Keratinocyte (primary cell): ENCODE data around the gene CHST13. TPM values are rescaled to one million over a fixed set of nuclear protein-coding genes. Genes with fewer than 3 reads are reported as not detected.

Experiments used
- DNase-seq: peaks from one replicate; pipeline ENCODE4 v3.0.0-alpha.2; 2011; ENCODE audit warnings: low read depth, missing footprints, low spot score
- FAIRE-seq: peaks from 2 replicates; lab custom pipeline; 2011; peaks lifted over from hg19 to GRCh38; lab: Jason Lieb, UNC
- H2AFZ ChIP-seq: 2 replicates; pipeline ENCODE4 v1.6.0; 2012; ENCODE audit warnings: low read length, control low read depth, inconsistent platforms; ENCODE audit not compliant: control insufficient read depth
- H3K27ac ChIP-seq: 2 replicates; pipeline ENCODE4 v1.5.1; 2011; ENCODE audit warnings: low read length; ENCODE audit not compliant: control insufficient read depth, insufficient read depth
- H3K27me3 ChIP-seq: 3 replicates; pipeline ENCODE4 v1.6.0; 2011; ENCODE audit warnings: low read length; ENCODE audit not compliant: control insufficient read depth, insufficient read depth; ENCODE audit errors: extremely low read depth
- H3K36me3 ChIP-seq, 2 experiments: 2 replicates in 1 of 2; 3 replicates in 1 of 2; pipeline ENCODE4 v1.5.1; 2011; ENCODE audit warnings: low read length in 2 of 2, mild to moderate bottlenecking in 1 of 2; ENCODE audit not compliant: control insufficient read depth in 2 of 2, insufficient read depth in 2 of 2; ENCODE audit errors: extremely low read depth in 1 of 2
- H3K4me1 ChIP-seq: 3 replicates; pipeline ENCODE4 v1.5.1; 2011; ENCODE audit warnings: low read length; ENCODE audit not compliant: control insufficient read depth, insufficient read depth; ENCODE audit errors: extremely low read depth
- H3K4me2 ChIP-seq: 3 replicates; pipeline ENCODE4 v1.6.0; 2011; ENCODE audit warnings: low read depth, low read length; ENCODE audit not compliant: control insufficient read depth, insufficient read depth; ENCODE audit errors: extremely low read depth
- H3K4me3 ChIP-seq, 3 experiments: fragments of 200-600 bp in 1 of 3; sonication (generic) in 1 of 3; 2 replicates in 2 of 3; 3 replicates in 1 of 3; pipeline ENCODE4 v1.5.1; 2011 to 2016; ENCODE audit warnings: low read length in 3 of 3, mild to moderate bottlenecking in 3 of 3, control low read depth in 2 of 3, inconsistent platforms in 1 of 3, low read depth in 1 of 3, mixed read lengths in 1 of 3, mixed run types in 1 of 3, moderate library complexity in 1 of 3; ENCODE audit not compliant: control insufficient read depth in 2 of 3, insufficient read depth in 2 of 3; ENCODE audit errors: extremely low read depth in 1 of 3
- H3K79me2 ChIP-seq: 2 replicates; pipeline ENCODE4 v1.6.0; 2012; ENCODE audit warnings: low read length; ENCODE audit not compliant: control insufficient read depth, insufficient read depth
- H3K9ac ChIP-seq: 3 replicates; pipeline ENCODE4 v1.6.0; 2011; ENCODE audit warnings: low read length; ENCODE audit not compliant: control insufficient read depth, insufficient read depth; ENCODE audit errors: extremely low read depth
- H3K9me1 ChIP-seq: 3 replicates; pipeline ENCODE4 v1.6.0; 2011; ENCODE audit warnings: low read length; ENCODE audit not compliant: control insufficient read depth, insufficient read depth; ENCODE audit errors: extremely low read depth
- H3K9me3 ChIP-seq: 2 replicates; pipeline ENCODE4 v1.5.1; 2012; ENCODE audit warnings: low read depth, low read length; ENCODE audit not compliant: control insufficient read depth
- H4K20me1 ChIP-seq: 3 replicates; pipeline ENCODE4 v1.6.0; 2011; ENCODE audit warnings: low read length; ENCODE audit not compliant: control insufficient read depth, insufficient read depth; ENCODE audit errors: extremely low read depth
- CTCF ChIP-seq, 3 experiments: IDR thresholded peaks in 1 of 3; conservative IDR thresholded peaks in 1 of 3; optimal IDR thresholded peaks in 1 of 3; 2 replicates in 2 of 3; 3 replicates in 1 of 3; pipeline versions ENCODE3 to v1.5.1; 2011; ENCODE audit warnings: low read length in 3 of 3, mild to moderate bottlenecking in 3 of 3, moderate library complexity in 2 of 3, control low read depth in 1 of 3, inconsistent platforms in 1 of 3; ENCODE audit not compliant: insufficient read depth in 2 of 3; ENCODE audit errors: extremely low read depth in 1 of 3
- EZH2 ChIP-seq: IDR thresholded peaks from one replicate; pipeline ENCODE4 v1.6.1; 2012; ENCODE audit warnings: inconsistent platforms, mild to moderate bottlenecking, low read length, moderate library complexity
- dilution Hi-C: fragments of 300-500 bp; cut with MboI; formaldehyde crosslinking; loops from one replicate; pipeline ENCODE4 v1.7.0; 2020; ENCODE audit warnings: low sequenced_read_pairs; ENCODE audit not compliant: extremely low pct_ligation_motif_present
- polyA plus RNA-seq, 5 experiments: library from polyadenylated mRNA; depleted of rRNA in 3 of 5; stranded (reverse) in 3 of 5; stranded (forward) in 1 of 5; unstranded in 1 of 5; fragments of >200 nt; gene quantifications; 1 replicate in 1 of 5; 2 replicates in 3 of 5; 3 replicates in 1 of 5; pipeline versions ENCODE4 v1.2.1 to v1.2.3, GENCODE V29; 2011 to 2012; ENCODE audit warnings: missing spikeins in 2 of 5, low read depth in 1 of 5, low replicate concordance in 1 of 5

CHST13 gene
- polyA plus RNA-seq, 1 donor (not counting 4 experiments of a cell fraction or from before 2014, with no cell fraction given) = not detected

- FAIRE-seq (no peak), DNase-seq (no peak)
- H3K9me3 ChIP-seq = no peaks in the 10 kb centered on the region
- no peak overlapping the region for H3K4me3 ChIP-seq
- H2AFZ ChIP-seq = no peak overlapping the region
- H4K20me1 ChIP-seq = no peaks in the 10 kb centered on the region
- H3K9ac ChIP-seq = no peak overlapping the region
- H3K27me3 ChIP-seq = peaks cover 48% of the 10 kb centered on the region
- no peak overlapping the region for H3K27ac ChIP-seq
- H3K36me3 ChIP-seq = no peaks in the 10 kb centered on the region
- dilution Hi-C loops = no loop called here
- H3K79me2 ChIP-seq = no peaks in the 10 kb centered on the region
- no peak overlapping the region for H3K4me2 ChIP-seq
- no peaks in the 10 kb centered on the region for H3K9me1 ChIP-seq
- TF ChIP-seq EZH2 = no peak
- TF ChIP-seq CTCF (optimal IDR thresholded peaks at IDR 0.05 in 1 of 3, IDR thresholded peaks at IDR 0.05 in 1 of 3, conservative IDR thresholded peaks at IDR 0.05 in 1 of 3; ENCODE audit: extremely low read depth in 1 of 3, insufficient read depth in 2 of 3, low read length in 3 of 3) = no peak
- peaks cover 11% of the 10 kb centered on the region for H3K4me1 ChIP-seq
Measured at GRCh38 chr3:126543457-126544061, 19.6 kb downstream of the CHST13 start.

GRCh38 chr3:126544596-126545281, 20.8 kb downstream of the CHST13 start:
- Histone ChIP-seq H3K9ac (no peak overlapping the region), H3K36me3 (no peaks in the 10 kb centered on the region), H3K4me1 (peaks cover 11% of the 10 kb centered on the region), H3K9me3 (no peaks in the 10 kb centered on the region), H2AFZ (no peak overlapping the region), H4K20me1 (no peaks in the 10 kb centered on the region), H3K27ac (no peak overlapping the region), H3K4me2 (no peak overlapping the region), H3K79me2 (no peaks in the 10 kb centered on the region), H3K4me3 (no peak overlapping the region), H3K27me3 (peaks cover 48% of the 10 kb centered on the region), H3K9me1 (no peaks in the 10 kb centered on the region)
- TF ChIP-seq CTCF (optimal IDR thresholded peaks at IDR 0.05 in 1 of 3, IDR thresholded peaks at IDR 0.05 in 1 of 3, conservative IDR thresholded peaks at IDR 0.05 in 1 of 3; ENCODE audit: extremely low read depth in 1 of 3, insufficient read depth in 2 of 3, low read length in 3 of 3) (no peak), EZH2 (no peak)
- FAIRE-seq (no peak), DNase-seq (no peak)
- dilution Hi-C loops = no loop called here
